ENCODE data around the gene PDE1A. TPM values are rescaled to one million over a fixed set of nuclear protein-coding genes. Genes with fewer than 3 reads are reported as not detected.

The PDE1A gene
- polyA plus RNA-seq, 2 of the 4 experiments (the other 2 are of a cell fraction), result 0.28 to 3.2 TPM

DNA sequence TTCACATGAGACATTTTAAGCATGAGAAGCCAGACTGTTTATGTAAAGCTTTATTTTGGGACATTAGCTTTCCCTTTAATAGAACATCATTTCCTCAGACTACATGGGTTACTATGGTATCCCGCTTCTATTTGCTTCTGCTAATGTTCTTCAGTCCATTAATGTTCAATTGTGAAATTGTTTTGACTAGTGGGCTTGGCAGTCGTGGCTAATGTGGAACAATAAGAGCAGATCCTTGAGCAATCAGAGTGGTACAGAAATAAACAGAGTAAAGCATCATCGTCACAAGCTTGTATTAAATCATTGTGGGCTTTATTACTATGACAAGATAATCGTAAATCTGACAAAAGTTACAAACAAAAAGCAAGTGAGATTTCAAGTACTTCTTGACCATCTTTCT is 60.2 kb downstream of the PDE1A start (continued):
- TF ChIP-seq, protein P1, sequence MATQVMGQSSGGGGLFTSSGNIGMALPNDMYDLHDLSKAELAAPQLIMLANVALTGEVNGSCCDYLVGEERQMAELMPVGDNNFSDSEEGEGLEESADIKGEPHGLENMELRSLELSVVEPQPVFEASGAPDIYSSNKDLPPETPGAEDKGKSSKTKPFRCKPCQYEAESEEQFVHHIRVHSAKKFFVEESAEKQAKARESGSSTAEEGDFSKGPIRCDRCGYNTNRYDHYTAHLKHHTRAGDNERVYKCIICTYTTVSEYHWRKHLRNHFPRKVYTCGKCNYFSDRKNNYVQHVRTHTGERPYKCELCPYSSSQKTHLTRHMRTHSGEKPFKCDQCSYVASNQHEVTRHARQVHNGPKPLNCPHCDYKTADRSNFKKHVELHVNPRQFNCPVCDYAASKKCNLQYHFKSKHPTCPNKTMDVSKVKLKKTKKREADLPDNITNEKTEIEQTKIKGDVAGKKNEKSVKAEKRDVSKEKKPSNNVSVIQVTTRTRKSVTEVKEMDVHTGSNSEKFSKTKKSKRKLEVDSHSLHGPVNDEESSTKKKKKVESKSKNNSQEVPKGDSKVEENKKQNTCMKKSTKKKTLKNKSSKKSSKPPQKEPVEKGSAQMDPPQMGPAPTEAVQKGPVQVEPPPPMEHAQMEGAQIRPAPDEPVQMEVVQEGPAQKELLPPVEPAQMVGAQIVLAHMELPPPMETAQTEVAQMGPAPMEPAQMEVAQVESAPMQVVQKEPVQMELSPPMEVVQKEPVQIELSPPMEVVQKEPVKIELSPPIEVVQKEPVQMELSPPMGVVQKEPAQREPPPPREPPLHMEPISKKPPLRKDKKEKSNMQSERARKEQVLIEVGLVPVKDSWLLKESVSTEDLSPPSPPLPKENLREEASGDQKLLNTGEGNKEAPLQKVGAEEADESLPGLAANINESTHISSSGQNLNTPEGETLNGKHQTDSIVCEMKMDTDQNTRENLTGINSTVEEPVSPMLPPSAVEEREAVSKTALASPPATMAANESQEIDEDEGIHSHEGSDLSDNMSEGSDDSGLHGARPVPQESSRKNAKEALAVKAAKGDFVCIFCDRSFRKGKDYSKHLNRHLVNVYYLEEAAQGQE (IDR thresholded peaks at IDR 0.05), result no peak
- TF ChIP-seq GATA3 (IDR thresholded peaks at IDR 0.05; ENCODE audit: borderline replicate concordance) (peak; percentile 81), RARB (CRISPR knock-in tag; IDR thresholded peaks at IDR 0.05) (no peak), RCOR1 (IDR thresholded peaks at IDR 0.05; ENCODE audit: low read depth, low read length) (no peak)

DNA sequence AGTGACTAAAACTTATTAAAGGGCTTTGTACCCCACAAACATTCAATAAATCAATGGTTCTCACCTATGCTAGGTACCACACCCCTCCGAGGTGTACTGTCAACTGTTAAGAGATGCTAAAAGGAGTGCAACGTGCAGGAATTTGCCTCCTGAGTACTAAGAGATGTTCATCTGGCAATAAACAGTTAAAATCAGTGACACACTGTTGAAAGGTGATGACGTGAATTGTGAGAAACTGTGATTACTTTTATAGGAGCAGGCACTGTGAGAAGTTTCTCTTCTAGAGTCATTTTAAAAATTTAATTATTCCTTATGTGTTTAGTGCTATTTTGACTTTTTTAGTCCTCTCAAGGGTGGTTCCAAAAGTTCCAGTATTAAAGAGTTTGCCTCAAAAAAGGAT is 61.0 kb downstream of the PDE1A start:
- Histone ChIP-seq H3K4me2 (peak overlapping the region; percentile 45), H3K27ac (peak overlapping the region; percentile 65 to 70), H3K4me3 (no peak overlapping the region), H3K9me3 (no peaks in the 10 kb centered on the region), H3K4me1 (peaks cover 49% of the 10 kb centered on the region)
- ChIA-PET POLR2A (no interaction called here), CTCF (no interaction called here)
- WGBS (ENCODE audit: missing lambda C conversion rate), result 32% methylated on average over 3 of the region's 3 CpGs
- no peak for DNase-seq (ENCODE audit: low read depth in 1 of 2, low spot score in 1 of 2)
- FAIRE-seq, result no peak
- TF ChIP-seq, protein P2, sequence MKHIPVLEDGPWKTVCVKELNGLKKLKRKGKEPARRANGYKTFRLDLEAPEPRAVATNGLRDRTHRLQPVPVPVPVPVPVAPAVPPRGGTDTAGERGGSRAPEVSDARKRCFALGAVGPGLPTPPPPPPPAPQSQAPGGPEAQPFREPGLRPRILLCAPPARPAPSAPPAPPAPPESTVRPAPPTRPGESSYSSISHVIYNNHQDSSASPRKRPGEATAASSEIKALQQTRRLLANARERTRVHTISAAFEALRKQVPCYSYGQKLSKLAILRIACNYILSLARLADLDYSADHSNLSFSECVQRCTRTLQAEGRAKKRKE (CRISPR knock-in tag; IDR thresholded peaks at IDR 0.05; ENCODE audit: low read depth), result no peak
- TF ChIP-seq EHMT2 (IDR thresholded peaks at IDR 0.05; ENCODE audit: low read depth) (no peak), ZNF302 (CRISPR knock-in tag; IDR thresholded peaks at IDR 0.05) (no peak), FOSB (CRISPR knock-in tag; IDR thresholded peaks at IDR 0.05) (no peak), MAZ (IDR thresholded peaks at IDR 0.05; ENCODE audit: borderline replicate concordance, low read depth, low read length) (no peak)
- TF ChIP-seq, protein P1 (IDR thresholded peaks at IDR 0.05), result no peak
- TF ChIP-seq, protein P3, sequence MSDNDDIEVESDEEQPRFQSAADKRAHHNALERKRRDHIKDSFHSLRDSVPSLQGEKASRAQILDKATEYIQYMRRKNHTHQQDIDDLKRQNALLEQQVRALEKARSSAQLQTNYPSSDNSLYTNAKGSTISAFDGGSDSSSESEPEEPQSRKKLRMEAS (IDR thresholded peaks at IDR 0.05), result no peak
- no peak for ATAC-seq

DNA sequence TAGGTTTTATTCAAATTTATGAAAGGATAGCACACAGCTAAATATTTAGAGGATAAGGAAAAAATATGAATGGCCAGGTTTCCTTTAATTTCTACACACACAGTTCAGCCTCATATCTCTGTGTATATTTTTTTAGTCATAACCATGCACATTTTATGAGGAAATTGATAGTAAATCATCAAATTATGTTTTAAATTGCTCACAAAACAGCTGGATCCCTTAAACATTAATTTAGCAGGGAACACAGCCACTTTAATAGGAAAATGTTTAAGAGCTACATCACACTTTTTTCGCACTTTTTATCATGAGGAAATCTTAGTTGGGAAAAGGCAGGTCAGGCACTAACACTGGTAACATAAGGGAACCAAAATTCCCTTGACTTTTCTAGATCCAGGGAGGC is 65.4 kb downstream of the PDE1A start:
- FAIRE-seq, result no peak

More for the DNA sequence above, 65.4 kb downstream of the PDE1A start:
- CTCF ChIA-PET, result no interaction called here
- Histone ChIP-seq H3K27ac (peak overlapping the region; percentile 66 to 80), H3K9me3 (no peaks in the 10 kb centered on the region), H3K4me3 (no peak overlapping the region), H3K4me1 (peaks cover 43% of the 10 kb centered on the region), H3K4me2 (no peak overlapping the region; the same call in 2 of the 3 replicates)
- DNase-seq (ENCODE audit: low read depth in 1 of 2, low spot score in 1 of 2) (no peak), ATAC-seq (no peak)
- no peak for TF ChIP-seq NPAS2 (CRISPR knock-in tag; IDR thresholded peaks at IDR 0.05; ENCODE audit: borderline replicate concordance)
- no peak for TF ChIP-seq NFE2L2 (conservative IDR thresholded peaks at IDR 0.05; ENCODE audit: low read length)
- no peak for TF ChIP-seq CHD4 (IDR thresholded peaks at IDR 0.05; ENCODE audit: borderline replicate concordance)
- no peak for TF ChIP-seq HDAC2 (IDR thresholded peaks at IDR 0.05)
- no peak for TF ChIP-seq ZC3H11A (IDR thresholded peaks at IDR 0.05)
- TF ChIP-seq, protein P4, sequence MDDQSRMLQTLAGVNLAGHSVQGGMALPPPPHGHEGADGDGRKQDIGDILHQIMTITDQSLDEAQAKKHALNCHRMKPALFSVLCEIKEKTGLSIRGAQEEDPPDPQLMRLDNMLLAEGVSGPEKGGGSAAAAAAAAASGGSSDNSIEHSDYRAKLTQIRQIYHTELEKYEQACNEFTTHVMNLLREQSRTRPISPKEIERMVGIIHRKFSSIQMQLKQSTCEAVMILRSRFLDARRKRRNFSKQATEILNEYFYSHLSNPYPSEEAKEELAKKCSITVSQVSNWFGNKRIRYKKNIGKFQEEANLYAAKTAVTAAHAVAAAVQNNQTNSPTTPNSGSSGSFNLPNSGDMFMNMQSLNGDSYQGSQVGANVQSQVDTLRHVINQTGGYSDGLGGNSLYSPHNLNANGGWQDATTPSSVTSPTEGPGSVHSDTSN (IDR thresholded peaks at IDR 0.05), result no peak
- no peak for TF ChIP-seq FOSB (CRISPR knock-in tag; IDR thresholded peaks at IDR 0.05)
- no peak for TF ChIP-seq SMC3 (IDR thresholded peaks at IDR 0.05)
- POLR2A ChIA-PET, result no interaction called here
- 61% methylated on average over 1 of the region's 1 CpG for WGBS (ENCODE audit: missing lambda C conversion rate)

Measured in A549 (cell line).